H1 (cell line): ENCODE results near the gene HSF4. TPM values are rescaled to one million over a fixed set of nuclear protein-coding genes. Genes with fewer than 3 reads are reported as not detected.

Experiments
- EGR1 ChIP-seq: IDR thresholded peaks from 2 replicates; pipeline ENCODE4 v1.6.1; 2011; ENCODE audit warnings: low read depth, low read length, borderline replicate concordance
- POU5F1 ChIP-seq: IDR thresholded peaks from 2 replicates; pipeline ENCODE4 v1.6.1; 2011; ENCODE audit warnings: low read depth, mild to moderate bottlenecking, low read length, moderate library complexity
- SIX5 ChIP-seq: IDR thresholded peaks from 2 replicates; pipeline ENCODE4 v1.6.1; 2011; ENCODE audit warnings: mild to moderate bottlenecking, low read depth, low read length
- polyA plus RNA-seq, 7 experiments: library from polyadenylated mRNA; depleted of rRNA in 3 of 7; stranded (reverse) in 5 of 7; unstranded in 2 of 7; fragments of >200 nt in 5 of 7; fragments of 200-250 nt in 2 of 7; gene quantifications; 1 replicate in 5 of 7; 2 replicates in 1 of 7; 4 replicates in 1 of 7; pipeline versions ENCODE4 v1.2.1 to v1.2.3, GENCODE V29; 2011 to 2013; ENCODE audit warnings: missing spikeins in 2 of 7, mixed read lengths in 2 of 7
- total RNA-seq: library from RNA; stranded (reverse); fragmentation: NEBNext Ultra II Directional; extraction: Animal tissue kit (Norgen Biotek cat#: 25700); gene quantifications from 2 replicates; pipeline ENCODE4 v1.2.1, GENCODE V29; 2021
- TF ChIP-seq, protein P1 (sequence below): IDR thresholded peaks from 2 replicates; pipeline ENCODE4 v1.6.1; 2012; ENCODE audit warnings: inconsistent platforms

The HSF4 gene
- total and polyA plus RNA-seq, 2 of the 8 experiments (the other 6 are each of a cell fraction or from before 2014, with no cell fraction given), result 0.14 TPM; not detected in 1

DNA sequence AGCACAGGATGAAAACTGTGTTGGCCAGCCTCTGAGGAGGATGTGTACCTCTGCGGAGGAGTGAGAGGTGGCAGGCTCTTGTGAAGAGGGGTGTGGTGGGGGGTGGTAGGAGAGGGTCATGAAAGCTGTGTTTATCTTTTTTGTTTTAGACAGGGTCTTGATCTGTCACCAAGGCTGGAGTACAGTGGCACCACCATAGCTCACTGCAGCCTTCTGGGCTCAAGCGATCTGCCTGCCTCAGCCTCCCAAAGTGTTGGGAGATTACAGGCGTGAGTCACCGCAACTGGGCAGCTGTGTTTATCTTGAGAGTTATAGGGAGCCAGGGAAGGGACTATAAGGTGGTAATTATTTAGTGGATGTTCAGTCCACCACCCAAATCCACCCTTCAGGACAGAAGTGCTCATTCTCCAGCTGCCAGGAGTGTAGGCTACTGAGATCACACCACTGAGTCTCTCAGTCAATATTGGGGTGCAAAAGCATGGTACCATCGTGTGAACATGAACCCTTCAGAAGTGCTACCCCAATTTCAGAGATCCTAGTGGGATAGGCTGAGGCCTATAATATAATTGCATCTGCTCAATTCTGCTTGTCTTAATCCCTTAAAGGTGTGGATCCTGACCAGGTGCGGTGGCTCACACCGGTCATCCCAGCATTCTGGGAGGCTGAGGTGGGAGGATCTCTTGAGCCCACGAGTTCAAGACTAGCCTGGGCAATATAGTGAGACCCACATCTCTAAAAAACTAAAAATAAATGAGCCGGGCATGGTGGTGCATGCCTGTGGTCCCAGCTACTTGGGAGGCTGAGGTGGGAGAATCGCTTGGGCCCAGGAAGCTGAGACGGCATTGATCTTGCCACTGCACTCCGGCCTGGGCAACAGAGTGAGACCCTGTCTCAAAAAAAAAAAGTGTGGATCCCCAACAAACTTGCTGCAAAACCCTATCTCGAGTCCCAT is 26.2 kb downstream of the HSF4 start (continued):
- TF ChIP-seq POU5F1, result no peak
- TF ChIP-seq, protein P1, sequence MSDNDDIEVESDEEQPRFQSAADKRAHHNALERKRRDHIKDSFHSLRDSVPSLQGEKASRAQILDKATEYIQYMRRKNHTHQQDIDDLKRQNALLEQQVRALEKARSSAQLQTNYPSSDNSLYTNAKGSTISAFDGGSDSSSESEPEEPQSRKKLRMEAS, result no peak
- no peak for TF ChIP-seq SIX5
- TF ChIP-seq EGR1, result no peak
